Uterus (tissue), 4 donors: ENCODE data around the gene VPS35L. TPM values are rescaled to one million over a fixed set of nuclear protein-coding genes. Genes with fewer than 3 reads are reported as not detected.

Source experiments
- DNase-seq, 2 donors: peaks; one replicate each; pipeline ENCODE4 v3.0.0-alpha.2; 2019 to 2020
- H3K27ac ChIP-seq, 2 donors: fragments of 200-600 bp; sonication (generic); 1 replicate in 1 of 2; 2 replicates in 1 of 2; pipeline ENCODE4 v1.5.1; 2016 to 2018
- H3K27me3 ChIP-seq, 2 donors: fragments of 200-600 bp; sonication (generic); one replicate each; pipeline ENCODE4 v1.5.1; 2018 to 2019; ENCODE audit warnings: control low read depth in 1 of 2
- H3K36me3 ChIP-seq, 2 donors: fragments of 200-600 bp; sonication (generic); one replicate each; pipeline ENCODE4 v1.5.1; 2019; ENCODE audit warnings: control low read depth in 1 of 2
- H3K4me1 ChIP-seq, 2 donors: fragments of 200-600 bp; sonication (generic); one replicate each; pipeline ENCODE4 v1.5.1; 2018 to 2019; ENCODE audit warnings: control low read depth in 1 of 2
- H3K4me3 ChIP-seq, 2 donors: fragments of 200-600 bp; sonication (generic); 1 replicate in 1 of 2; 2 replicates in 1 of 2; pipeline ENCODE4 v1.5.1; 2018 to 2019; ENCODE audit warnings: mild to moderate bottlenecking in 1 of 2
- H3K9me3 ChIP-seq, 2 donors: fragments of 200-600 bp; sonication (generic); one replicate each; pipeline ENCODE4 v1.5.1; 2019; ENCODE audit warnings: control low read depth in 1 of 2
- CTCF ChIP-seq, 4 experiments: fragments of 200-600 bp in 2 of 4; fragments of 450-650 bp in 2 of 4; sonication (generic) in 2 of 4; IDR thresholded peaks; one replicate each; pipeline ENCODE4 v1.5.1; 2016 to 2019; ENCODE audit warnings: antibody characterized with exemption in 4 of 4, mild to moderate bottlenecking in 2 of 4, moderate library complexity in 1 of 4
- POLR2A ChIP-seq, 2 donors: fragments of 450-650 bp; IDR thresholded peaks; one replicate each; pipeline ENCODE4 v1.6.1; 2016; ENCODE audit warnings: antibody characterized with exemption in 2 of 2, mild to moderate bottlenecking in 1 of 2, moderate library complexity in 1 of 2
- intact Hi-C: fragments of 100-400 bp; cut with DNase I; formaldehyde crosslinking; loops from one replicate; pipeline ENCODE4 v1.15.1; 2023; ENCODE audit warnings: low total_unique reads
- total RNA-seq, 4 donors: library from RNA; depleted of rRNA in 3 of 4; stranded (reverse); fragments of >200 nt in 3 of 4; gene quantifications; one replicate each; pipeline versions ENCODE4 v1.1.0 to v1.2.4, GENCODE V29; 2014 to 2023
- donor health status: DM: yes; HTN: yes; CAD: no.

The VPS35L gene
- 100 to 1,000 TPM in 2 of 4 donors, 10 to 100 TPM in 2; 34.8 to 110 (median 88.2) TPM for total RNA-seq

GRCh38 chr16:19555186-19555937, at the start of gene VPS35L:
VPS35L (plus strand) TSS chr16:19555703; CDS start chr16:19555730, 27 bp downstream.
- intact Hi-C loops = no loop called here
- TF ChIP-seq CTCF (IDR thresholded peaks at IDR 0.05) = peak; percentile 62 to 80 (median 72)
- TF ChIP-seq POLR2A (IDR thresholded peaks at IDR 0.05) = peak; percentile 42 to 54
- peak within 1 kb of the TSS; percentile 77 to 97 for H3K4me3 ChIP-seq
- no peaks in the 10 kb centered on the region for H3K9me3 ChIP-seq
- H3K4me1 ChIP-seq = no peaks in the 10 kb centered on the region
- H3K27ac ChIP-seq = peak within 1 kb of the TSS; percentile 88 to 95
- H3K27me3 ChIP-seq = no peaks in the 10 kb centered on the region
- no peaks in the 10 kb centered on the region for H3K36me3 ChIP-seq
- DNase-seq = peak; percentile 98 to 99

- H3K27me3 ChIP-seq = no peaks in the 10 kb centered on the region
- DNase-seq = no peak
- H3K9me3 ChIP-seq = no peaks in the 10 kb centered on the region
- H3K27ac ChIP-seq = no peak overlapping the region
- intact Hi-C loops = no loop called here
- TF ChIP-seq CTCF (IDR thresholded peaks at IDR 0.05) = no peak
- no peak for TF ChIP-seq POLR2A (IDR thresholded peaks at IDR 0.05)
- H3K4me3 ChIP-seq = no peak overlapping the region
- H3K36me3 ChIP-seq = no peaks in the 10 kb centered on the region
- H3K4me1 ChIP-seq = no peaks in the 10 kb centered on the region
Observed at GRCh38 chr16:19506965-19507364, 48.5 kb upstream of the VPS35L start.

GRCh38 chr16:19507867-19508266, 47.6 kb upstream of the VPS35L start:
- Histone ChIP-seq H3K36me3 (no peaks in the 10 kb centered on the region), H3K27ac (no peak overlapping the region), H3K27me3 (no peaks in the 10 kb centered on the region), H3K9me3 (no peaks in the 10 kb centered on the region), H3K4me1 (no peaks in the 10 kb centered on the region), H3K4me3 (no peak overlapping the region)
- no peak for DNase-seq
- no peak for TF ChIP-seq POLR2A (IDR thresholded peaks at IDR 0.05)
- TF ChIP-seq CTCF (IDR thresholded peaks at IDR 0.05) = no peak
- intact Hi-C loops = no loop called here

- H3K36me3 ChIP-seq = no peaks in the 10 kb centered on the region
- H3K27me3 ChIP-seq = no peaks in the 10 kb centered on the region
Observed at GRCh38 chr16:19512297-19512696, 43.2 kb upstream of the VPS35L start.

More at GRCh38 chr16:19512297-19512696, 43.2 kb upstream of the VPS35L start:
- no peak for TF ChIP-seq CTCF (IDR thresholded peaks at IDR 0.05)
- no peak for TF ChIP-seq POLR2A (IDR thresholded peaks at IDR 0.05)
- Histone ChIP-seq H3K4me3 (no peak overlapping the region), H3K4me1 (no peaks in the 10 kb centered on the region), H3K27ac (no peak overlapping the region), H3K9me3 (no peaks in the 10 kb centered on the region)
- DNase-seq = no peak
- intact Hi-C loops = no loop called here
